ENCODE data around the gene PDS5A. TPM values are rescaled to one million over a fixed set of nuclear protein-coding genes. Genes with fewer than 3 reads are reported as not detected.
"Not testable (repeated sequence)": the region's sequence is repeated elsewhere in the genome, so short reads cannot be mapped to it uniquely, and the experiment has no call there.

PDS5A gene
- polyA plus RNA-seq, 3 donors = 14.2 to 19.4 (median 17.7) TPM

DNA sequence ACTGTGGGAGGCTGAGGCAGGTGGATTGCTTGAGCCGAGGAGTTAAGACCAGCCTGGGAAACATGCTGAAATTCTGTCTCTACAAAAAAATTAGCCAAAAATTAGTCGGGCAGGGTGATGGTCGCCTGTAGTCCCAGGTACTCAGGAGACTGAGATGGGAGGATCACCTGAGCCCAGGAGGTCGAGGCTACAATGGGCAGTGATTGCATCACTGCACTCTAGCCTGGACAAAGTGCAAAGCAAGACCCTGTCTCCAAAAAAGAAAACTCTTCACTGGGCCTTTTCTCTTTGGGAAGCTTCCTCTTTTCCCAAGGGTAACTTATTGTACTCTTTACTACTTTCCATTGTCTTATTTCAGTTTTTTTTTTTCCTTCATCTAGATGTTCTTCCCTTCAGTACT, 190.9 kb downstream of the PDS5A start:
- TF ChIP-seq, protein P1, sequence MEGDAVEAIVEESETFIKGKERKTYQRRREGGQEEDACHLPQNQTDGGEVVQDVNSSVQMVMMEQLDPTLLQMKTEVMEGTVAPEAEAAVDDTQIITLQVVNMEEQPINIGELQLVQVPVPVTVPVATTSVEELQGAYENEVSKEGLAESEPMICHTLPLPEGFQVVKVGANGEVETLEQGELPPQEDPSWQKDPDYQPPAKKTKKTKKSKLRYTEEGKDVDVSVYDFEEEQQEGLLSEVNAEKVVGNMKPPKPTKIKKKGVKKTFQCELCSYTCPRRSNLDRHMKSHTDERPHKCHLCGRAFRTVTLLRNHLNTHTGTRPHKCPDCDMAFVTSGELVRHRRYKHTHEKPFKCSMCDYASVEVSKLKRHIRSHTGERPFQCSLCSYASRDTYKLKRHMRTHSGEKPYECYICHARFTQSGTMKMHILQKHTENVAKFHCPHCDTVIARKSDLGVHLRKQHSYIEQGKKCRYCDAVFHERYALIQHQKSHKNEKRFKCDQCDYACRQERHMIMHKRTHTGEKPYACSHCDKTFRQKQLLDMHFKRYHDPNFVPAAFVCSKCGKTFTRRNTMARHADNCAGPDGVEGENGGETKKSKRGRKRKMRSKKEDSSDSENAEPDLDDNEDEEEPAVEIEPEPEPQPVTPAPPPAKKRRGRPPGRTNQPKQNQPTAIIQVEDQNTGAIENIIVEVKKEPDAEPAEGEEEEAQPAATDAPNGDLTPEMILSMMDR (IDR thresholded peaks at IDR 0.05) = no peak
- Histone ChIP-seq H2AFZ (ENCODE audit: insufficient read depth, low read depth, low read length, poor library complexity, severe bottlenecking) (no peak overlapping the region), H3K27me3 (ENCODE audit: control insufficient read depth in 2 of 2, insufficient read depth in 2 of 2, low read length in 2 of 2) (no peaks in the 10 kb centered on the region), H4K20me1 (ENCODE audit: insufficient read depth, low read length) (no peaks in the 10 kb centered on the region), H3K9me3 (replicated peaks in 1 of 2; ENCODE audit: control insufficient read depth in 1 of 2, insufficient read depth in 1 of 2, low read length in 2 of 2) (no peaks in the 10 kb centered on the region), H3K27ac (ENCODE audit: low read depth in 1 of 2, low read length in 2 of 2) (no peak overlapping the region), H3K4me1 (ENCODE audit: control insufficient read depth in 1 of 2, insufficient read depth in 2 of 2, low read length in 2 of 2) (no peaks in the 10 kb centered on the region), H3K9ac (ENCODE audit: insufficient read depth, low read length, poor library complexity, severe bottlenecking) (no peak overlapping the region), H3K4me3 (replicated peaks in 1 of 3; ENCODE audit: low read depth in 2 of 3, low read length in 3 of 3) (no peak overlapping the region), H3K79me2 (ENCODE audit: insufficient read depth, low read length) (no peaks in the 10 kb centered on the region), H3K36me3 (replicated peaks in 1 of 2; ENCODE audit: control insufficient read depth in 1 of 2, insufficient read depth in 2 of 2, low read length in 2 of 2) (no peaks in the 10 kb centered on the region), H3K4me2 (replicated peaks; ENCODE audit: extremely low read depth, low read length, poor library complexity, severe bottlenecking) (no peak overlapping the region)
- Mint-ChIP-seq H3K4me1 (no peaks in the 10 kb centered on the region), H3K9me3 (no peaks in the 10 kb centered on the region), H3K27me3 (ENCODE audit: low read depth in 3 of 3) (peaks cover 0 to 2% (median 0%) of the 10 kb centered on the region in 3 donors), H3K36me3 (peaks cover 0 to 3% of the 10 kb centered on the region in 2 donors), H3K27ac (no peak overlapping the region), H3K4me3 (no peak overlapping the region)
- no peak for DNase-seq
- 82% methylated on average over 4 of the region's 4 CpGs for WGBS (ENCODE audit: insufficient coverage)
- intact Hi-C loops (cut with micrococcal nuclease) = no loop called here

- Histone ChIP-seq H3K9ac (ENCODE audit: insufficient read depth, low read length, poor library complexity, severe bottlenecking) (no peak overlapping the region), H3K9me3 (replicated peaks in 1 of 2; ENCODE audit: control insufficient read depth in 1 of 2, insufficient read depth in 1 of 2, low read length in 2 of 2) (no peaks in the 10 kb centered on the region), H3K36me3 (replicated peaks in 1 of 2; ENCODE audit: control insufficient read depth in 1 of 2, insufficient read depth in 2 of 2, low read length in 2 of 2) (peaks cover 9 to 15% of the 10 kb centered on the region in 2 donors), H3K27me3 (ENCODE audit: control insufficient read depth in 2 of 2, insufficient read depth in 2 of 2, low read length in 2 of 2) (no peaks in the 10 kb centered on the region), H2AFZ (ENCODE audit: insufficient read depth, low read depth, low read length, poor library complexity, severe bottlenecking) (no peak overlapping the region), H3K4me2 (replicated peaks; ENCODE audit: extremely low read depth, low read length, poor library complexity, severe bottlenecking) (no peak overlapping the region), H3K4me3 (replicated peaks in 1 of 3; ENCODE audit: low read depth in 2 of 3, low read length in 3 of 3) (no peak overlapping the region), H3K4me1 (ENCODE audit: control insufficient read depth in 1 of 2, insufficient read depth in 2 of 2, low read length in 2 of 2) (no peaks in the 10 kb centered on the region), H3K27ac (ENCODE audit: low read depth in 1 of 2, low read length in 2 of 2) (no peak overlapping the region), H4K20me1 (ENCODE audit: insufficient read depth, low read length) (no peaks in the 10 kb centered on the region), H3K79me2 (ENCODE audit: insufficient read depth, low read length) (no peaks in the 10 kb centered on the region)
- no peak for DNase-seq
- H3K27me3 Mint-ChIP-seq (ENCODE audit: low read depth in 3 of 3) = no peaks in the 10 kb centered on the region
- H3K27ac Mint-ChIP-seq = no peak overlapping the region
- TF ChIP-seq, protein P1 (IDR thresholded peaks at IDR 0.05) = no peak
- no peaks in the 10 kb centered on the region for H3K9me3 Mint-ChIP-seq
- WGBS (ENCODE audit: insufficient coverage) = no CpG with 5 or more reads among the region's 1 CpG
- H3K4me1 Mint-ChIP-seq = no peaks in the 10 kb centered on the region
- intact Hi-C loops (cut with micrococcal nuclease) = no loop called here
- no peak overlapping the region for H3K4me3 Mint-ChIP-seq
- peaks cover 6 to 9% of the 10 kb centered on the region in 2 donors for H3K36me3 Mint-ChIP-seq
Measured at GRCh38 chr4:39785083-39785482, 192.6 kb downstream of the PDS5A start.

- not testable (repeated sequence) for H3K27me3 ChIP-seq (ENCODE audit: control insufficient read depth in 2 of 2, insufficient read depth in 2 of 2, low read length in 2 of 2)
Measured at GRCh38 chr4:39781988-39782387, 195.7 kb downstream of the PDS5A start.

More at GRCh38 chr4:39781988-39782387, 195.7 kb downstream of the PDS5A start:
- H3K79me2 ChIP-seq (ENCODE audit: insufficient read depth, low read length); H3K9me3 ChIP-seq (replicated peaks in 1 of 2; ENCODE audit: control insufficient read depth in 1 of 2, insufficient read depth in 1 of 2, low read length in 2 of 2); H4K20me1 ChIP-seq (ENCODE audit: insufficient read depth, low read length); H3K4me3 Mint-ChIP-seq; H3K9ac ChIP-seq (ENCODE audit: insufficient read depth, low read length, poor library complexity, severe bottlenecking); H3K4me3 ChIP-seq (replicated peaks in 1 of 3; ENCODE audit: low read depth in 2 of 3, low read length in 3 of 3); H3K4me2 ChIP-seq (replicated peaks; ENCODE audit: extremely low read depth, low read length, poor library complexity, severe bottlenecking); H3K27me3 Mint-ChIP-seq (ENCODE audit: low read depth in 3 of 3); H3K9me3 Mint-ChIP-seq; H3K4me1 ChIP-seq (ENCODE audit: control insufficient read depth in 1 of 2, insufficient read depth in 2 of 2, low read length in 2 of 2); H2AFZ ChIP-seq (ENCODE audit: insufficient read depth, low read depth, low read length, poor library complexity, severe bottlenecking); H3K4me1 Mint-ChIP-seq; H3K27ac Mint-ChIP-seq; DNase-seq; H3K27ac ChIP-seq (ENCODE audit: low read depth in 1 of 2, low read length in 2 of 2); intact Hi-C loops (cut with micrococcal nuclease): not testable (repeated sequence)
- H3K36me3 ChIP-seq (replicated peaks in 1 of 2; ENCODE audit: control insufficient read depth in 1 of 2, insufficient read depth in 2 of 2, low read length in 2 of 2) = peaks cover 36 to 45% of the 10 kb centered on the region in 2 donors
- peaks cover 25 to 28% of the 10 kb centered on the region in 2 donors for H3K36me3 Mint-ChIP-seq
- no CpG with 5 or more reads among the region's 2 CpGs for whole genome bisulfite sequencing (ENCODE audit: insufficient coverage)
